HL-60 (cell line): ENCODE results near the gene COA7.

Experiments
- TF ChIP-seq, protein P1 (sequence below): IDR thresholded peaks from one replicate; pipeline ENCODE4 v1.5.1; 2011; ENCODE audit warnings: low read length, control low read depth, inconsistent platforms; ENCODE audit not compliant: insufficient read depth
- TF ChIP-seq, protein P2 (sequence below): IDR thresholded peaks from 2 replicates; pipeline ENCODE4 v1.6.1; 2012; ENCODE audit warnings: low read depth; ENCODE audit not compliant: insufficient replicate concordance

GRCh38 chr1:52683367-52683940 is 14.7 kb downstream of the COA7 start:
- TF ChIP-seq, protein P1, sequence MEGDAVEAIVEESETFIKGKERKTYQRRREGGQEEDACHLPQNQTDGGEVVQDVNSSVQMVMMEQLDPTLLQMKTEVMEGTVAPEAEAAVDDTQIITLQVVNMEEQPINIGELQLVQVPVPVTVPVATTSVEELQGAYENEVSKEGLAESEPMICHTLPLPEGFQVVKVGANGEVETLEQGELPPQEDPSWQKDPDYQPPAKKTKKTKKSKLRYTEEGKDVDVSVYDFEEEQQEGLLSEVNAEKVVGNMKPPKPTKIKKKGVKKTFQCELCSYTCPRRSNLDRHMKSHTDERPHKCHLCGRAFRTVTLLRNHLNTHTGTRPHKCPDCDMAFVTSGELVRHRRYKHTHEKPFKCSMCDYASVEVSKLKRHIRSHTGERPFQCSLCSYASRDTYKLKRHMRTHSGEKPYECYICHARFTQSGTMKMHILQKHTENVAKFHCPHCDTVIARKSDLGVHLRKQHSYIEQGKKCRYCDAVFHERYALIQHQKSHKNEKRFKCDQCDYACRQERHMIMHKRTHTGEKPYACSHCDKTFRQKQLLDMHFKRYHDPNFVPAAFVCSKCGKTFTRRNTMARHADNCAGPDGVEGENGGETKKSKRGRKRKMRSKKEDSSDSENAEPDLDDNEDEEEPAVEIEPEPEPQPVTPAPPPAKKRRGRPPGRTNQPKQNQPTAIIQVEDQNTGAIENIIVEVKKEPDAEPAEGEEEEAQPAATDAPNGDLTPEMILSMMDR = no peak
- TF ChIP-seq, protein P2, sequence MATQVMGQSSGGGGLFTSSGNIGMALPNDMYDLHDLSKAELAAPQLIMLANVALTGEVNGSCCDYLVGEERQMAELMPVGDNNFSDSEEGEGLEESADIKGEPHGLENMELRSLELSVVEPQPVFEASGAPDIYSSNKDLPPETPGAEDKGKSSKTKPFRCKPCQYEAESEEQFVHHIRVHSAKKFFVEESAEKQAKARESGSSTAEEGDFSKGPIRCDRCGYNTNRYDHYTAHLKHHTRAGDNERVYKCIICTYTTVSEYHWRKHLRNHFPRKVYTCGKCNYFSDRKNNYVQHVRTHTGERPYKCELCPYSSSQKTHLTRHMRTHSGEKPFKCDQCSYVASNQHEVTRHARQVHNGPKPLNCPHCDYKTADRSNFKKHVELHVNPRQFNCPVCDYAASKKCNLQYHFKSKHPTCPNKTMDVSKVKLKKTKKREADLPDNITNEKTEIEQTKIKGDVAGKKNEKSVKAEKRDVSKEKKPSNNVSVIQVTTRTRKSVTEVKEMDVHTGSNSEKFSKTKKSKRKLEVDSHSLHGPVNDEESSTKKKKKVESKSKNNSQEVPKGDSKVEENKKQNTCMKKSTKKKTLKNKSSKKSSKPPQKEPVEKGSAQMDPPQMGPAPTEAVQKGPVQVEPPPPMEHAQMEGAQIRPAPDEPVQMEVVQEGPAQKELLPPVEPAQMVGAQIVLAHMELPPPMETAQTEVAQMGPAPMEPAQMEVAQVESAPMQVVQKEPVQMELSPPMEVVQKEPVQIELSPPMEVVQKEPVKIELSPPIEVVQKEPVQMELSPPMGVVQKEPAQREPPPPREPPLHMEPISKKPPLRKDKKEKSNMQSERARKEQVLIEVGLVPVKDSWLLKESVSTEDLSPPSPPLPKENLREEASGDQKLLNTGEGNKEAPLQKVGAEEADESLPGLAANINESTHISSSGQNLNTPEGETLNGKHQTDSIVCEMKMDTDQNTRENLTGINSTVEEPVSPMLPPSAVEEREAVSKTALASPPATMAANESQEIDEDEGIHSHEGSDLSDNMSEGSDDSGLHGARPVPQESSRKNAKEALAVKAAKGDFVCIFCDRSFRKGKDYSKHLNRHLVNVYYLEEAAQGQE = no peak
